Measurements from ENCODE around the gene FNBP1L.

The FNBP1L gene

DNA sequence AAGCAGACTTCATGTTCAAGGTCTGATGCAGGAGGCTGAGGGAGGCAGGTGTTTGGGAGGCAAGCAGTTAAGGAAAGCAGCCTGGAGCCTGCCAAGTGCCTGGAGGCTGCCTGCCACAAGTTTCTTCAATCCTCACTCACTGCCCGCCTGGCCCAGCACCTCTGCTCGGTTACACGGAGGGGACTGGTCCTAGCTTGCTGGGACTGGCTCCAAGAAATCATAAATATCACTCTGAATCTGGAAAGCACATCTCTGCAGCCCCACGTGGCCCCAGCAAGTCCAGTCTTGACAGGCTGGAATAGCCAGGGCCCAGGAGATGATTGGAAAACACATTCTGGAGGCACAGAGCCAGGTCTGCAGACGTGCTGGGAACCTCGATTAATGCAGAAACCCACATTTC lies 149.8 kb downstream of the FNBP1L start:
- POLR2A ChIA-PET = no interaction called here
- Histone ChIP-seq H3K4me3 (ENCODE audit: low read depth, low read length) (no peak overlapping the region), H3K4me1 (ENCODE audit: control insufficient read depth, insufficient read depth, low read length) (no peaks in the 10 kb centered on the region; the same call in 1 of the 2 replicates)

DNA sequence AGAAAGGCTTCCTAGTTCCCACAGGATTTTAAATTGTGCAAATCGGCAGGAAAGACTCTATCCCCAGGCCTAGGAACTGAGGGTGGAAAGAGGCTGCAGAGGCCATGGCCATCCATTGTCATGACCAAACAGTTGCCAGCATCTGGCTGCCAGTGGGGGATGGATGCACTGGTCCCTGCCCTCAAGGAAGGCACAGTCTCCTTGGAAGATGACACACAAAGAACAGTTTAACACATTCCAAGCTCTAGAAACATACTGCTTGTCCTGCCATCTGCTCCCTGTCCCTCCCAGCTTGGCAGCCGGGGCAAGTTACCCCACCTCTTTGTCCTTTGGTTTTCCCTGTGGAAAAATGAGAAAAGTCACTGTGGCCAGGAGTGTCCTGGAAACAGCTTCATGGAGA lies 150.5 kb downstream of the FNBP1L start:
- Histone ChIP-seq H3K27ac (ENCODE audit: extremely low read depth, low read depth, low read length) (no peak overlapping the region), H3K4me3 (ENCODE audit: low read depth, low read length) (no peak overlapping the region), H3K4me1 (ENCODE audit: control insufficient read depth, insufficient read depth, low read length) (no peaks in the 10 kb centered on the region), H3K9me3 (ENCODE audit: control insufficient read depth, insufficient read depth, low read depth, low read length) (no peaks in the 10 kb centered on the region), H3K36me3 (ENCODE audit: control insufficient read depth in 2 of 2, insufficient read depth in 1 of 2, low read length in 2 of 2) (no peaks in the 10 kb centered on the region)
- no peak for TF ChIP-seq ZNF548 (tag by site-specific recombination; IDR thresholded peaks at IDR 0.05)
- CTCF ChIA-PET = interaction anchor here (1.3 kb wide), 1 partner anchor 294 kb away, joined by 4 read pairs; no protein-coding TSS in a partner anchor
- POLR2A ChIA-PET = no interaction called here

More for the DNA sequence above, 149.8 kb downstream of the FNBP1L start:
- no peaks in the 10 kb centered on the region for H3K9me3 ChIP-seq (ENCODE audit: control insufficient read depth, insufficient read depth, low read depth, low read length)
- H3K36me3 ChIP-seq (ENCODE audit: control insufficient read depth in 2 of 2, insufficient read depth in 1 of 2, low read length in 2 of 2) = no peaks in the 10 kb centered on the region
- H3K27ac ChIP-seq (ENCODE audit: extremely low read depth, low read depth, low read length) = no peak overlapping the region
- CTCF ChIA-PET = interaction anchor here (1.3 kb wide), 1 partner anchor 293 kb away, joined by 4 read pairs; no protein-coding TSS in a partner anchor
- TF ChIP-seq, protein P1, sequence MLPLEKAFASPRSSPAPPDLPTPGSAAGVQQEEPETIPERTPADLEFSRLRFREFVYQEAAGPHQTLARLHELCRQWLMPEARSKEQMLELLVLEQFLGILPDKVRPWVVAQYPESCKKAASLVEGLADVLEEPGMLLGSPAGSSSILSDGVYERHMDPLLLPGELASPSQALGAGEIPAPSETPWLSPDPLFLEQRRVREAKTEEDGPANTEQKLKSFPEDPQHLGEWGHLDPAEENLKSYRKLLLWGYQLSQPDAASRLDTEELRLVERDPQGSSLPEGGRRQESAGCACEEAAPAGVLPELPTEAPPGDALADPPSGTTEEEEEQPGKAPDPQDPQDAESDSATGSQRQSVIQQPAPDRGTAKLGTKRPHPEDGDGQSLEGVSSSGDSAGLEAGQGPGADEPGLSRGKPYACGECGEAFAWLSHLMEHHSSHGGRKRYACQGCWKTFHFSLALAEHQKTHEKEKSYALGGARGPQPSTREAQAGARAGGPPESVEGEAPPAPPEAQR (tag by site-specific recombination; IDR thresholded peaks at IDR 0.05) = no peak
- TF ChIP-seq ZNF366 (tag by site-specific recombination; conservative IDR thresholded peaks at IDR 0.05) (no peak), ZNF341 (tag by site-specific recombination; IDR thresholded peaks at IDR 0.05; ENCODE audit: low read depth) (no peak), KLF10 (tag by site-specific recombination; IDR thresholded peaks at IDR 0.05) (no peak), ZNF416 (tag by site-specific recombination; IDR thresholded peaks at IDR 0.05) (no peak), ZNF777 (tag by site-specific recombination; IDR thresholded peaks at IDR 0.05; ENCODE audit: borderline replicate concordance) (no peak), ZIC2 (tag by site-specific recombination; IDR thresholded peaks at IDR 0.05) (no peak), ZBTB17 (tag by site-specific recombination; IDR thresholded peaks at IDR 0.05) (no peak), ZBTB8A (tag by site-specific recombination; IDR thresholded peaks at IDR 0.05) (no peak), TRIM28 (IDR thresholded peaks at IDR 0.05; ENCODE audit: borderline replicate concordance, low read length) (no peak)
- TF ChIP-seq, protein P2, sequence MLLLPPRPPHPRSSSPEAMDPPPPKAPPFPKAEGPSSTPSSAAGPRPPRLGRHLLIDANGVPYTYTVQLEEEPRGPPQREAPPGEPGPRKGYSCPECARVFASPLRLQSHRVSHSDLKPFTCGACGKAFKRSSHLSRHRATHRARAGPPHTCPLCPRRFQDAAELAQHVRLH (tag by site-specific recombination; IDR thresholded peaks at IDR 0.05) = no peak
- TF ChIP-seq, protein P3, sequence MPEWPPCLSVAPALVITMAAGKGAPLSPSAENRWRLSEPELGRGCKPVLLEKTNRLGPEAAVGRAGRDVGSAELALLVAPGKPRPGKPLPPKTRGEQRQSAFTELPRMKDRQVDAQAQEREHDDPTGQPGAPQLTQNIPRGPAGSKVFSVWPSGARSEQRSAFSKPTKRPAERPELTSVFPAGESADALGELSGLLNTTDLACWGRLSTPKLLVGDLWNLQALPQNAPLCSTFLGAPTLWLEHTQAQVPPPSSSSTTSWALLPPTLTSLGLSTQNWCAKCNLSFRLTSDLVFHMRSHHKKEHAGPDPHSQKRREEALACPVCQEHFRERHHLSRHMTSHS (tag by site-specific recombination; IDR thresholded peaks at IDR 0.05) = no peak
- TF ChIP-seq, protein P4, sequence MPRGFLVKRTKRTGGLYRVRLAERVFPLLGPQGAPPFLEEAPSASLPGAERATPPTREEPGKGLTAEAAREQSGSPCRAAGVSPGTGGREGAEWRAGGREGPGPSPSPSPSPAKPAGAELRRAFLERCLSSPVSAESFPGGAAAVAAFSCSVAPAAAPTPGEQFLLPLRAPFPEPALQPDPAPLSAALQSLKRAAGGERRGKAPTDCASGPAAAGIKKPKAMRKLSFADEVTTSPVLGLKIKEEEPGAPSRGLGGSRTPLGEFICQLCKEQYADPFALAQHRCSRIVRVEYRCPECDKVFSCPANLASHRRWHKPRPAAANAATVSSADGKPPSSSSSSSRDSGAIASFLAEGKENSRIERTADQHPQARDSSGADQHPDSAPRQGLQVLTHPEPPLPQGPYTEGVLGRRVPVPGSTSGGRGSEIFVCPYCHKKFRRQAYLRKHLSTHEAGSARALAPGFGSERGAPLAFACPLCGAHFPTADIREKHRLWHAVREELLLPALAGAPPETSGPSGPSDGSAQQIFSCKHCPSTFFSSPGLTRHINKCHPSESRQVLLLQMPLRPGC (tag by site-specific recombination; IDR thresholded peaks at IDR 0.05) = no peak

DNA sequence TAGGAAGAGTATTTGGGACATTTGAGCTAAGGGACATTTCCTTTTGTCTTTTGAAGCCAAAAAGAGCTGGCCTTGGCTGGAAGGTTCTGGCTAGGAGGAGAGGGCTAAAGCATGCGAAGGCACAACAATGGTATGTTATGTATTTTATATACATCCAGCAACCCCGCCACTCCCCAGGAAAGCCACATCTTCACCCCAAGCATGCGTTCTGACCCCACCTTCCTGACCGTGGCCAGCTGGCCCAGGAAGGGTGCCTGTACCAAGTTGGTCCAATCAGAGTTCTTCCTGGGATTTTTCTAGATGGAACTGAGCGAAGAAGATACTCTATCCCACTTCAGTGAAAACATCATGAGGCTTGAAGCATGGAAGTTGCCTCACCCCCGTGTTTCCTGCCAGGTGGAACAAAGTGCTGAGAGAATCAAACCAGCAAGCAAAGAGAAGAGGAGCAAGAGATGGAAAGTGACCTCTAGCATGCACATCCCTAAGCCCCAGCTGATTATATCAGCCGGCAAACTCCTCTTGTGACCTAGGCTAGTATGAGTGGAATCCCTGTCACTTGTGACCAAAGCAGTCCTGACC lies 151.0 kb downstream of the FNBP1L start:
- ChIA-PET CTCF (interaction anchor here (1.3 kb wide), 1 partner anchor 294 kb away, joined by 4 read pairs; no protein-coding TSS in a partner anchor), POLR2A (no interaction called here)
- no peak overlapping the region for H3K27ac ChIP-seq (ENCODE audit: extremely low read depth, low read depth, low read length)
- H3K36me3 ChIP-seq (ENCODE audit: control insufficient read depth in 2 of 2, insufficient read depth in 1 of 2, low read length in 2 of 2) = no peaks in the 10 kb centered on the region
- H3K4me1 ChIP-seq (ENCODE audit: control insufficient read depth, insufficient read depth, low read length) = no peaks in the 10 kb centered on the region
- no peaks in the 10 kb centered on the region for H3K9me3 ChIP-seq (ENCODE audit: control insufficient read depth, insufficient read depth, low read depth, low read length)
- no peak overlapping the region for H3K4me3 ChIP-seq (ENCODE audit: low read depth, low read length)
- TF ChIP-seq ZNF670 (tag by site-specific recombination; IDR thresholded peaks at IDR 0.05; ENCODE audit: low read depth) = no peak
- no peak for TF ChIP-seq KLF16 (tag by site-specific recombination; IDR thresholded peaks at IDR 0.05)
- TF ChIP-seq, protein P5, sequence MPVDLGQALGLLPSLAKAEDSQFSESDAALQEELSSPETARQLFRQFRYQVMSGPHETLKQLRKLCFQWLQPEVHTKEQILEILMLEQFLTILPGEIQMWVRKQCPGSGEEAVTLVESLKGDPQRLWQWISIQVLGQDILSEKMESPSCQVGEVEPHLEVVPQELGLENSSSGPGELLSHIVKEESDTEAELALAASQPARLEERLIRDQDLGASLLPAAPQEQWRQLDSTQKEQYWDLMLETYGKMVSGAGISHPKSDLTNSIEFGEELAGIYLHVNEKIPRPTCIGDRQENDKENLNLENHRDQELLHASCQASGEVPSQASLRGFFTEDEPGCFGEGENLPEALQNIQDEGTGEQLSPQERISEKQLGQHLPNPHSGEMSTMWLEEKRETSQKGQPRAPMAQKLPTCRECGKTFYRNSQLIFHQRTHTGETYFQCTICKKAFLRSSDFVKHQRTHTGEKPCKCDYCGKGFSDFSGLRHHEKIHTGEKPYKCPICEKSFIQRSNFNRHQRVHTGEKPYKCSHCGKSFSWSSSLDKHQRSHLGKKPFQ (tag by site-specific recombination; IDR thresholded peaks at IDR 0.05) = no peak
- no peak for TF ChIP-seq BCL11A (tag by site-specific recombination; IDR thresholded peaks at IDR 0.05; ENCODE audit: low read depth)
- TF ChIP-seq, protein P6, sequence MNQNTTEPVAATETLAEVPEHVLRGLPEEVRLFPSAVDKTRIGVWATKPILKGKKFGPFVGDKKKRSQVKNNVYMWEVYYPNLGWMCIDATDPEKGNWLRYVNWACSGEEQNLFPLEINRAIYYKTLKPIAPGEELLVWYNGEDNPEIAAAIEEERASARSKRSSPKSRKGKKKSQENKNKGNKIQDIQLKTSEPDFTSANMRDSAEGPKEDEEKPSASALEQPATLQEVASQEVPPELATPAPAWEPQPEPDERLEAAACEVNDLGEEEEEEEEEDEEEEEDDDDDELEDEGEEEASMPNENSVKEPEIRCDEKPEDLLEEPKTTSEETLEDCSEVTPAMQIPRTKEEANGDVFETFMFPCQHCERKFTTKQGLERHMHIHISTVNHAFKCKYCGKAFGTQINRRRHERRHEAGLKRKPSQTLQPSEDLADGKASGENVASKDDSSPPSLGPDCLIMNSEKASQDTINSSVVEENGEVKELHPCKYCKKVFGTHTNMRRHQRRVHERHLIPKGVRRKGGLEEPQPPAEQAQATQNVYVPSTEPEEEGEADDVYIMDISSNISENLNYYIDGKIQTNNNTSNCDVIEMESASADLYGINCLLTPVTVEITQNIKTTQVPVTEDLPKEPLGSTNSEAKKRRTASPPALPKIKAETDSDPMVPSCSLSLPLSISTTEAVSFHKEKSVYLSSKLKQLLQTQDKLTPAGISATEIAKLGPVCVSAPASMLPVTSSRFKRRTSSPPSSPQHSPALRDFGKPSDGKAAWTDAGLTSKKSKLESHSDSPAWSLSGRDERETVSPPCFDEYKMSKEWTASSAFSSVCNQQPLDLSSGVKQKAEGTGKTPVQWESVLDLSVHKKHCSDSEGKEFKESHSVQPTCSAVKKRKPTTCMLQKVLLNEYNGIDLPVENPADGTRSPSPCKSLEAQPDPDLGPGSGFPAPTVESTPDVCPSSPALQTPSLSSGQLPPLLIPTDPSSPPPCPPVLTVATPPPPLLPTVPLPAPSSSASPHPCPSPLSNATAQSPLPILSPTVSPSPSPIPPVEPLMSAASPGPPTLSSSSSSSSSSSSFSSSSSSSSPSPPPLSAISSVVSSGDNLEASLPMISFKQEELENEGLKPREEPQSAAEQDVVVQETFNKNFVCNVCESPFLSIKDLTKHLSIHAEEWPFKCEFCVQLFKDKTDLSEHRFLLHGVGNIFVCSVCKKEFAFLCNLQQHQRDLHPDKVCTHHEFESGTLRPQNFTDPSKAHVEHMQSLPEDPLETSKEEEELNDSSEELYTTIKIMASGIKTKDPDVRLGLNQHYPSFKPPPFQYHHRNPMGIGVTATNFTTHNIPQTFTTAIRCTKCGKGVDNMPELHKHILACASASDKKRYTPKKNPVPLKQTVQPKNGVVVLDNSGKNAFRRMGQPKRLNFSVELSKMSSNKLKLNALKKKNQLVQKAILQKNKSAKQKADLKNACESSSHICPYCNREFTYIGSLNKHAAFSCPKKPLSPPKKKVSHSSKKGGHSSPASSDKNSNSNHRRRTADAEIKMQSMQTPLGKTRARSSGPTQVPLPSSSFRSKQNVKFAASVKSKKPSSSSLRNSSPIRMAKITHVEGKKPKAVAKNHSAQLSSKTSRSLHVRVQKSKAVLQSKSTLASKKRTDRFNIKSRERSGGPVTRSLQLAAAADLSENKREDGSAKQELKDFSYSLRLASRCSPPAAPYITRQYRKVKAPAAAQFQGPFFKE (tag by site-specific recombination; IDR thresholded peaks at IDR 0.05; ENCODE audit: borderline replicate concordance) = no peak
- no peak for TF ChIP-seq ZNF510 (tag by site-specific recombination; IDR thresholded peaks at IDR 0.05; ENCODE audit: insufficient replicate concordance)
